Transverse colon (tissue), 4 donors: ENCODE measurements around the gene CD40. TPM values are rescaled to one million over a fixed set of nuclear protein-coding genes. Genes with fewer than 3 reads are reported as not detected.

Source experiments
- DNase-seq: peaks from one replicate; pipeline ENCODE4 v3.0.0-alpha.2; 2019
- H3K27ac ChIP-seq, 4 donors: fragments of 200-600 bp; sonication (generic); 2 replicates each; pipeline ENCODE4 v1.5.1; 2016 to 2018; ENCODE audit warnings: inconsistent platforms in 4 of 4
- H3K27me3 ChIP-seq: fragments of 200-600 bp; sonication (generic); 2 replicates; pipeline ENCODE4 v1.5.1; 2017; ENCODE audit warnings: inconsistent platforms
- H3K36me3 ChIP-seq, 4 donors: fragments of 200-600 bp; sonication (generic); 2 replicates each; pipeline ENCODE4 v1.5.1; 2017 to 2019; ENCODE audit warnings: inconsistent platforms in 4 of 4
- H3K4me1 ChIP-seq, 4 donors: fragments of 200-600 bp; sonication (generic); 2 replicates each; pipeline ENCODE4 v1.5.1; 2017 to 2020; ENCODE audit warnings: inconsistent platforms in 4 of 4
- H3K4me3 ChIP-seq, 4 donors: fragments of 200-600 bp; sonication (generic); 1 replicate in 1 of 4; 2 replicates in 3 of 4; pipeline versions ENCODE4 v1.5.1 to v1.6.1; 2017 to 2019; ENCODE audit warnings: inconsistent platforms in 4 of 4
- H3K9me3 ChIP-seq, 2 donors: fragments of 200-600 bp; sonication (generic); 2 replicates each; pipeline ENCODE4 v1.5.1; 2017 to 2019; ENCODE audit warnings: inconsistent platforms in 2 of 2
- EP300 ChIP-seq: sonication (generic); formaldehyde crosslinking; IDR thresholded peaks from one replicate; pipeline ENCODE4 v1.6.1; 2017; ENCODE audit warnings: antibody characterized with exemption, low read depth
- POLR2A ChIP-seq: fragments of 450-650 bp; IDR thresholded peaks from one replicate; pipeline ENCODE4 v1.6.1; 2016; ENCODE audit warnings: antibody characterized with exemption, mild to moderate bottlenecking, moderate library complexity
- POLR2AphosphoS5 ChIP-seq, 3 donors: sonication (generic); formaldehyde crosslinking; IDR thresholded peaks; one replicate each; pipeline ENCODE4 v1.6.1; 2016; ENCODE audit warnings: antibody characterized with exemption in 3 of 3
- WGBS, 2 donors: methylation state at CpG; one replicate each; pipeline ENCODE4 v1.1.5; 2018; ENCODE audit warnings: low coverage in 1 of 2; 5-methylcytosine and 5-hydroxymethylcytosine counted together
- in situ Hi-C, 4 donors: fragments of 200-750 bp; cut with MboI; loops; one replicate each; pipeline versions ENCODE4 v1.15.0 to v1.15.1; 2017; ENCODE audit warnings: low sequenced_read_pairs in 3 of 4, low pct_ligation_motif_present in 1 of 4, low pct_unique_long_range_greater_than_20kb in 1 of 4
- intact Hi-C: fragments of 100-400 bp; cut with DNase I; formaldehyde crosslinking; loops from one replicate; pipeline ENCODE4 v1.15.1; 2023; ENCODE audit warnings: low total_unique reads
- total RNA-seq, 4 donors: library from RNA; depleted of rRNA; stranded (reverse); fragments of >200 nt; gene quantifications; one replicate each; pipeline ENCODE4 v1.1.0, GENCODE V29; 2016
- TF ChIP-seq, protein P1 (sequence below), 5 experiments: fragments of 200-600 bp in 3 of 5; fragments of 450-650 bp in 2 of 5; sonication (generic) in 3 of 5; IDR thresholded peaks; 1 replicate in 2 of 5; 2 replicates in 3 of 5; pipeline ENCODE4 v1.5.1; 2016 to 2017; ENCODE audit warnings: antibody characterized with exemption in 5 of 5, inconsistent platforms in 3 of 5, mild to moderate bottlenecking in 2 of 5, moderate library complexity in 1 of 5

CD40 gene
- total RNA-seq, 4 donors from 2014 or later: 2.5 to 11.6 (median 3.5) TPM

DNA sequence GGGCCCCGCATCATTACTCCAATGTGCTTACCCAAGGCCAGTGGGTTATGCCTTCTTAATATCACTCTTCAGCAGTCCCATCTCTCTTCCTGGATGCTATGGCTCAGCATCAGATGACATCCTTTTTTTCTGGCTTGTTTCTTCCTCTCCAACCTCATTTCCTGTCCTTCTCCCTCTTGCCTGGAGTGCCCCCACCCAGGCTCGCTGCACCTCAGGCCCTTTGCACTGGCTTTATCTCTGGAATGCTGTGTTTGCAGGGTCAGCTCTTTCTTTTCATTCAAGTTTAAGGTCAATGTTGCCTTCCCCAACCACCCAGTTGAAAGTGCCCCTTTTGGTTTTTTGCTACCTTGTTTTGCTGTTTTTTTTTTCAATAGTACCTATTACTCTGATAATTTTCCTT lies 36.7 kb downstream of the CD40 start:
- intact Hi-C loops (no loop called here), in situ Hi-C loops (no loop called here)
- no peak overlapping the region for H3K27ac ChIP-seq
- no peaks in the 10 kb centered on the region for H3K36me3 ChIP-seq
- no peak for DNase-seq
- TF ChIP-seq EP300: no peak
- 57 to 86% methylated on average over 1 to 2 of the region's 2 CpGs for WGBS, 2 donors
- no peaks in the 10 kb centered on the region for H3K4me1 ChIP-seq
- no peaks in the 10 kb centered on the region for H3K9me3 ChIP-seq
- H3K4me3 ChIP-seq: no peak overlapping the region
- H3K27me3 ChIP-seq: peaks cover 30% of the 10 kb centered on the region

DNA sequence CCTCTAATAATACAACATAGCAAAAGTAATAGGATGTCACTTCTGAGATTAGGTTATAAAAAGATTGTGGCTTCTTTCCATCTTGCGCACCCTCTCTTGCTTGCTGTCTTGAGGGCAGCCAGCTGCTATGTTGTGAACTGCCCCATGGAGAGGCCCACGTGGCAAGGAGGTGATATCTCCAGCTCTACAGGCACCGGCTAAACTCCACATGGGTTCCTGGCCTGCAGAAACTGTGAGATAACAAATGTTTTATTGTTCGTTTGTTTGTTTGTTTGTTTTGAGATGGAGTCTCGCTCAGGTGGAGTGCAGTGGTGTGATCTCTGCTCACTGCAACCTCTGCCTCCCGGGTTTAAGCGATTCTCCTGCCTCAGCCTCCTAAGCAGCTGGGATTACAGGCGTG lies 38.0 kb downstream of the CD40 start:
- H3K27ac ChIP-seq: no peak overlapping the region
- intact Hi-C loops (no loop called here), in situ Hi-C loops (no loop called here)
- no peak overlapping the region for H3K4me3 ChIP-seq
- no peaks in the 10 kb centered on the region for H3K36me3 ChIP-seq
- no peak for DNase-seq
- H3K9me3 ChIP-seq: no peaks in the 10 kb centered on the region
- 46% methylated on average over 8 of the region's 8 CpGs; no CpG with 5 or more reads in 1 of the 2 donors for WGBS, 2 donors
- no peaks in the 10 kb centered on the region for H3K4me1 ChIP-seq
- no peak for TF ChIP-seq POLR2A
- TF ChIP-seq POLR2AphosphoS5 (IDR thresholded peaks at IDR 0.05): no peak
- TF ChIP-seq, protein P1, sequence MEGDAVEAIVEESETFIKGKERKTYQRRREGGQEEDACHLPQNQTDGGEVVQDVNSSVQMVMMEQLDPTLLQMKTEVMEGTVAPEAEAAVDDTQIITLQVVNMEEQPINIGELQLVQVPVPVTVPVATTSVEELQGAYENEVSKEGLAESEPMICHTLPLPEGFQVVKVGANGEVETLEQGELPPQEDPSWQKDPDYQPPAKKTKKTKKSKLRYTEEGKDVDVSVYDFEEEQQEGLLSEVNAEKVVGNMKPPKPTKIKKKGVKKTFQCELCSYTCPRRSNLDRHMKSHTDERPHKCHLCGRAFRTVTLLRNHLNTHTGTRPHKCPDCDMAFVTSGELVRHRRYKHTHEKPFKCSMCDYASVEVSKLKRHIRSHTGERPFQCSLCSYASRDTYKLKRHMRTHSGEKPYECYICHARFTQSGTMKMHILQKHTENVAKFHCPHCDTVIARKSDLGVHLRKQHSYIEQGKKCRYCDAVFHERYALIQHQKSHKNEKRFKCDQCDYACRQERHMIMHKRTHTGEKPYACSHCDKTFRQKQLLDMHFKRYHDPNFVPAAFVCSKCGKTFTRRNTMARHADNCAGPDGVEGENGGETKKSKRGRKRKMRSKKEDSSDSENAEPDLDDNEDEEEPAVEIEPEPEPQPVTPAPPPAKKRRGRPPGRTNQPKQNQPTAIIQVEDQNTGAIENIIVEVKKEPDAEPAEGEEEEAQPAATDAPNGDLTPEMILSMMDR (IDR thresholded peaks at IDR 0.05): no peak
- no peak for TF ChIP-seq EP300
- peaks cover 35% of the 10 kb centered on the region for H3K27me3 ChIP-seq

DNA sequence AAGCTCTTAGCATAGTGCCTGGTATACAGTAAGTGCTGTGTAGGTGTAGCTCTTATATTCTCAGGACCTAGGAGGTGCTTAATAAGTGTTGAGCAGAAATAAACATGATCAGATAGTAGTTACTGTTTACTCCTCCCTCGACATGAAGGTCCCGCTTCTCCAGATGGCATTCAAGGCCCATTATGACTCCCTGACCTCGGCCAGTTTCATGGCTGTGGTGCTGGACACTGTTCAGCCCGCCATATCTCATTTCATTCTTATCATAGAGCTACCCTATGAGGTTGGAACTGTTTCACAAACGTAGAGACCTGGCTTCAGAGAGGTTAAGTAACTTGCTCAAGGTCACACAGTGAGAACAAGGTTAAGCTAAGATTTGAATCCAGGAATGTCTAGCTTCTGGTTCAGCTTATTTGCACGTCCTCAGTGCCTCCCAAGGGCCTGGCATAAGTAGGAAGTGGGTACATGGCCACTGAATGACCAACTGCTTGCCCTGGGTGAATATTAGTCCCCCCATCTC lies 39.0 kb downstream of the CD40 start:
- 57 to 61% methylated on average over 1 to 6 of the region's 6 CpGs for WGBS, 2 donors

DNA sequence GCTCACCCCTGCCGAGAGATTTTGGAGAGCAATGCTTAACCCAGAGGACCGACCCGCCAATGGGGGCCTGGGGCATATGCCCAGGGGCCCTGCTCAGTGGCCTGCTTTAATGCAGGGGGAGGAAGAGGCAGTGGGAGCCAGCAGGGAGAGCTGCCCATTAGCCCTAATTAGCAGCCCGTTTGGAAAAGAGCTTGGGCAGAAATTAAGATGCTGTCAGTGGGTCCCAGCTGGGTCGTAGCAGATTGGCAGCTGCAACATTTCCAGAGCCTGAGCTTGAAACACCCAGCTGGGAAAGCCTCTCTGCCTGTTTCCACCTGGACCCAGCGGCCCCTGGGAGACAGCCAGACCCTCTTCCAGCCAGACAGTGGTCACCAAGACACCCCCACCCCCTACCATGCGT lies 39.5 kb downstream of the CD40 start:
- H3K36me3 ChIP-seq: no peaks in the 10 kb centered on the region
- peaks cover 32% of the 10 kb centered on the region for H3K27me3 ChIP-seq
- 51 to 60% methylated on average over 1 to 7 of the region's 7 CpGs for WGBS, 2 donors
- intact Hi-C loops: no loop called here
- H3K27ac ChIP-seq: no peak overlapping the region
- H3K9me3 ChIP-seq: no peaks in the 10 kb centered on the region
- TF ChIP-seq POLR2AphosphoS5 (IDR thresholded peaks at IDR 0.05) (no peak), POLR2A (no peak), EP300 (no peak)
- TF ChIP-seq, protein P1 (IDR thresholded peaks at IDR 0.05): no peak
- no peaks in the 10 kb centered on the region for H3K4me1 ChIP-seq
- in situ Hi-C loops: no loop called here
- H3K4me3 ChIP-seq: no peak overlapping the region
- no peak for DNase-seq

More for the DNA sequence above, 39.0 kb downstream of the CD40 start:
- Histone ChIP-seq H3K4me3 (no peak overlapping the region), H3K36me3 (no peaks in the 10 kb centered on the region), H3K9me3 (no peaks in the 10 kb centered on the region), H3K27ac (no peak overlapping the region), H3K4me1 (no peaks in the 10 kb centered on the region), H3K27me3 (peaks cover 32% of the 10 kb centered on the region)
- DNase-seq: no peak
- in situ Hi-C loops (no loop called here), intact Hi-C loops (no loop called here)
- TF ChIP-seq POLR2AphosphoS5 (IDR thresholded peaks at IDR 0.05) (no peak), EP300 (no peak), POLR2A (no peak)
- TF ChIP-seq, protein P1 (IDR thresholded peaks at IDR 0.05): no peak

DNA sequence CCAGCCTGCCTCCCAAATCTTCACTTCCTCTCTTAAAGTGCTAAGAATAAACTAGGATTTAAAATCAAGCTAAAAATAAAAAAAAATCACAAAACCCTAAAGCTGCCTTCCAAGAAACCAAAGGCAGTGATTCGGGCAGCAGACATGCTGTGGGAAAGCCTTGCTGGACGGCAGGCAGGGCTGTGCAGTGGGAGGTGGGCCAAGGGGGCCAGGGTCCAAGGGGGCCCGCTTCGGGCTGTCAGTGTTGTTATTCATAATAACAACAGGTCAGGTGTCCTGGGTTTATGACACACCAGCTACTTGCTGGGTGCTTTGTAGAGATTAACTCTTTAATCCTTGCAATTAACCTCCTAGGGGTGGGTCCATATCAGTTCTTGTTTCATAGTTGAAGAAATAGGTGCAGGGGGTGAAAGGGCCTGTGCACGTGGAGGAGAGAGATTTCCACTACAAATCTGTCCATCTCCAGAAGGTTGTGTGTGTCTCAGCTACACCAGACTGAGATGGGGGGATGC lies 40.4 kb downstream of the CD40 start:
- H3K4me3 ChIP-seq: no peak overlapping the region
- in situ Hi-C loops: no loop called here
- WGBS, 2 donors: 13 to 27% methylated on average over 4 to 5 of the region's 5 CpGs
- H3K27ac ChIP-seq: no peak overlapping the region
- H3K27me3 ChIP-seq: peaks cover 28% of the 10 kb centered on the region
- no peaks in the 10 kb centered on the region for H3K36me3 ChIP-seq
- no peak for DNase-seq
- TF ChIP-seq POLR2A: no peak
- no peak for TF ChIP-seq POLR2AphosphoS5 (IDR thresholded peaks at IDR 0.05)
- TF ChIP-seq EP300: no peak
- TF ChIP-seq, protein P1 (IDR thresholded peaks at IDR 0.05): no peak
- H3K4me1 ChIP-seq: no peaks in the 10 kb centered on the region
- intact Hi-C loops: no loop called here
- H3K9me3 ChIP-seq: no peaks in the 10 kb centered on the region
